VCaP (cell line): ENCODE data around the gene ZNF770.

Experiments
- H3K27ac ChIP-seq: fragments of 450-650 bp; 2 replicates; pipeline ENCODE4 v1.5.1; 2017
- TF ChIP-seq, protein P1 (sequence below): fragments of 450-650 bp; conservative IDR thresholded peaks from 2 replicates; pipeline ENCODE4 v1.5.1; 2017; ENCODE audit warnings: mild to moderate bottlenecking, moderate library complexity

ZNF770 gene

GRCh38 chr15:34942363-34942762 lies 45.7 kb downstream of the ZNF770 start:
- peak overlapping the region; percentile 52 for H3K27ac ChIP-seq
- TF ChIP-seq, protein P1, sequence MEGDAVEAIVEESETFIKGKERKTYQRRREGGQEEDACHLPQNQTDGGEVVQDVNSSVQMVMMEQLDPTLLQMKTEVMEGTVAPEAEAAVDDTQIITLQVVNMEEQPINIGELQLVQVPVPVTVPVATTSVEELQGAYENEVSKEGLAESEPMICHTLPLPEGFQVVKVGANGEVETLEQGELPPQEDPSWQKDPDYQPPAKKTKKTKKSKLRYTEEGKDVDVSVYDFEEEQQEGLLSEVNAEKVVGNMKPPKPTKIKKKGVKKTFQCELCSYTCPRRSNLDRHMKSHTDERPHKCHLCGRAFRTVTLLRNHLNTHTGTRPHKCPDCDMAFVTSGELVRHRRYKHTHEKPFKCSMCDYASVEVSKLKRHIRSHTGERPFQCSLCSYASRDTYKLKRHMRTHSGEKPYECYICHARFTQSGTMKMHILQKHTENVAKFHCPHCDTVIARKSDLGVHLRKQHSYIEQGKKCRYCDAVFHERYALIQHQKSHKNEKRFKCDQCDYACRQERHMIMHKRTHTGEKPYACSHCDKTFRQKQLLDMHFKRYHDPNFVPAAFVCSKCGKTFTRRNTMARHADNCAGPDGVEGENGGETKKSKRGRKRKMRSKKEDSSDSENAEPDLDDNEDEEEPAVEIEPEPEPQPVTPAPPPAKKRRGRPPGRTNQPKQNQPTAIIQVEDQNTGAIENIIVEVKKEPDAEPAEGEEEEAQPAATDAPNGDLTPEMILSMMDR: no peak

- TF ChIP-seq, protein P1: no peak
- peak overlapping the region; percentile 52; the same call in 1 of the 2 replicates for H3K27ac ChIP-seq
Observed at GRCh38 chr15:34941831-34942230, 46.3 kb downstream of the ZNF770 start.

DNA sequence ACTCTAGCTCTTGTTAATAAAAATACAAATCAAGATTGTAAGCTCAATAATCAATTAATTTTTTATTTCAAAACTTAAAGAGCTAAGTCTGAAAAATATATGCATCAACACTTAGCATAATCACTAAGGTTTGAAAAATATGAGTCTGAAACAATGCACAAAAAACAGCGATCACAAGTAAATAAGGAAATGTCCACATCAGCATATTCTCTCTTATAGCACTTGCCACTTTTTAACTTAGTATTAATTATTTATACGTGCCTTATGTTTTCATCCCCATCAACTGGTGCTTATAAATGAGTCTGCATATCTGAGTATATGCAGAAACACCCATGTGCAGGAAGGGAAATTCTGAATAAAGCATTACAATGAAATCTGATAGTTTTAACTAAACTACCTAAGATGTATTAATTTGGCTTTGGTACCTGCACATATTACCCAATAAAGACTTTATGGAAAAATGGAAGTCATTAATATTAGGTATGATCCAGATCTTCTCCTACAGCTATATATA lies 46.8 kb downstream of the ZNF770 start:
- no peak overlapping the region for H3K27ac ChIP-seq
- TF ChIP-seq, protein P1: no peak

DNA sequence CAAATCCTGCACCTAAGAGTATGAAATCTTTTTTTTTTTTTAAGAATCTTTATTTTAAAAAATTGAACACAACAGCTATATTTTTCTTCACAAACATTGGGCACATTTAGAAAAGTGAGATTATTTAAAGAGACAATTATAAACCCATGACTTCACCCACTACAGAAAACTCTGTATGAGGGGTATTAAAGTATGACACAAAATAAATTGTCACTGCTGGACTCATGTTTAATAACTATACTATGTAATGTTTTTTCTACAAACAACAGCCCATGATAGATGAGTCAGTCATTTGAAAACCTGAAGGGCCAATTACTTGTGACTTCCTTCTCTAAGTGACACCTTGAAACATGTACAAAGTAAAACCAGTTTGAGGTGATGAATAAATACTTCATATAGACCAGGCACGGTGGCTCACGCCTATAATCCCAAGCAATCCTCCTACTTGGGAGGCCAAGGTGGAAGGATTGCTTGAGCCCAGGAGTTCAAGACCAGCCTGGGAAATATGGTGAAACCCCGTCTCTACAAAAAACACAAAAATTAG lies 54.6 kb downstream of the ZNF770 start:
- no peak overlapping the region for H3K27ac ChIP-seq
- TF ChIP-seq, protein P1: no peak

GRCh38 chr15:34928349-34928748 lies 59.7 kb downstream of the ZNF770 start:
- peak overlapping the region; percentile 63 for H3K27ac ChIP-seq
